Kidney epithelial cell (primary cell): Measurements from ENCODE around the gene EDDM3A. TPM values are rescaled to one million over a fixed set of nuclear protein-coding genes. Genes with fewer than 3 reads are reported as not detected.
"Not testable (repeated sequence)": the region's sequence is repeated elsewhere in the genome, so short reads cannot be mapped to it uniquely, and the experiment has no call there.

Experiments
- DNase-seq: peaks from one replicate; pipeline ENCODE4 v3.0.0-alpha.2; 2010; ENCODE audit warnings: low read depth
- H3K27me3 ChIP-seq: 2 replicates; pipeline ENCODE4 v1.6.0; 2011; ENCODE audit warnings: low read length; ENCODE audit not compliant: control insufficient read depth, insufficient read depth
- H3K36me3 ChIP-seq: 2 replicates; pipeline ENCODE4 v1.5.1; 2011; ENCODE audit warnings: low read length; ENCODE audit not compliant: control insufficient read depth, insufficient read depth
- H3K4me3 ChIP-seq: 2 replicates; pipeline ENCODE4 v1.5.1; 2011; ENCODE audit warnings: low read depth, mild to moderate bottlenecking, control low read depth, low read length
- total RNA-seq: library from RNA; depleted of rRNA; stranded (reverse); fragments of >200 nt; gene quantifications from 2 replicates; pipeline ENCODE4 v1.2.3, GENCODE V29; 2015
- TF ChIP-seq, protein P1 (sequence below): IDR thresholded peaks from 2 replicates; pipeline ENCODE4 v1.5.1; 2011; ENCODE audit warnings: mild to moderate bottlenecking, moderate library complexity, low read length, control low read depth, inconsistent platforms; ENCODE audit not compliant: insufficient read depth, poor library complexity, severe bottlenecking

EDDM3A gene
- total RNA-seq, 1 donor from 2014 or later: not detected

DNA sequence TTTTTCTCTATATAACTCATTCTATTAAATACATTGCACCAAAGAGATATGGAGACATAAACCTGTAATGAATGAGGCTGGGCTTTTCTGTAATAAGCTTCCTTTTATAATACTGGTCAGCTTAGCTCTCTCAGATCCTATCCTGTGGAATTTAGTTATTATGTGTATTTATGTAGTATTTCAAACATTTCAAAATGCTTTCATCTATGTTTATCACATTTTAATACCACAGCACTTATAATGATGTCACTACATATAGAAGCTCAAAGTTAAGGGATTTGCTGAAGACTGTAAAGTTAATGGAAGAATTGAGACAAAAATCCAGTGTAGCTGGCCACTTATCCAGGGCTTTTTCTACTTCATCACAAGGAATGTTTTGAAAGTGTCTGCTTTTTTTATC, 45.8 kb upstream of the EDDM3A start:
- Histone ChIP-seq H3K36me3 (no peaks in the 10 kb centered on the region), H3K4me3 (no peak overlapping the region), H3K27me3 (no peaks in the 10 kb centered on the region)
- DNase-seq: no peak
- TF ChIP-seq, protein P1, sequence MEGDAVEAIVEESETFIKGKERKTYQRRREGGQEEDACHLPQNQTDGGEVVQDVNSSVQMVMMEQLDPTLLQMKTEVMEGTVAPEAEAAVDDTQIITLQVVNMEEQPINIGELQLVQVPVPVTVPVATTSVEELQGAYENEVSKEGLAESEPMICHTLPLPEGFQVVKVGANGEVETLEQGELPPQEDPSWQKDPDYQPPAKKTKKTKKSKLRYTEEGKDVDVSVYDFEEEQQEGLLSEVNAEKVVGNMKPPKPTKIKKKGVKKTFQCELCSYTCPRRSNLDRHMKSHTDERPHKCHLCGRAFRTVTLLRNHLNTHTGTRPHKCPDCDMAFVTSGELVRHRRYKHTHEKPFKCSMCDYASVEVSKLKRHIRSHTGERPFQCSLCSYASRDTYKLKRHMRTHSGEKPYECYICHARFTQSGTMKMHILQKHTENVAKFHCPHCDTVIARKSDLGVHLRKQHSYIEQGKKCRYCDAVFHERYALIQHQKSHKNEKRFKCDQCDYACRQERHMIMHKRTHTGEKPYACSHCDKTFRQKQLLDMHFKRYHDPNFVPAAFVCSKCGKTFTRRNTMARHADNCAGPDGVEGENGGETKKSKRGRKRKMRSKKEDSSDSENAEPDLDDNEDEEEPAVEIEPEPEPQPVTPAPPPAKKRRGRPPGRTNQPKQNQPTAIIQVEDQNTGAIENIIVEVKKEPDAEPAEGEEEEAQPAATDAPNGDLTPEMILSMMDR: no peak

DNA sequence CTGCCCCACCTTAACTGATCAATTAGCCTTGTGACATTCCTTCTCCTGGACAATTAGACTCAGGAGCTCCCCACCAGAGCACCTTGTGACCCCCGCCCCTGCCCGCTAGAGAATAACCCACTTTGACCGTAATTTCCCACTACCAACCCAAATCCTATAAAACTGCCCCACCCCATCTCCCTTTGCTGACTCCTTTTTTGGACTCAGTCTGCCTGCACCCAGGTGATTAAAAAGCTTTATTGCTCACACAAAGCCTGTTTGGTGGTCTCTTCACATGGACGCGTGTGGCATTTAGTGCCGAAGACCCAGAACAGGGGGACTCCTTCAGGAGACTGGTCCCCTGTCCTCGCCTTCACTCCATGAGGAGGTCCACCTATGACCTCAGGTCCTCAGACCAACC, 44.7 kb upstream of the EDDM3A start:
- not testable (repeated sequence) for H3K27me3 ChIP-seq, H3K4me3 ChIP-seq, H3K36me3 ChIP-seq, DNase-seq

DNA sequence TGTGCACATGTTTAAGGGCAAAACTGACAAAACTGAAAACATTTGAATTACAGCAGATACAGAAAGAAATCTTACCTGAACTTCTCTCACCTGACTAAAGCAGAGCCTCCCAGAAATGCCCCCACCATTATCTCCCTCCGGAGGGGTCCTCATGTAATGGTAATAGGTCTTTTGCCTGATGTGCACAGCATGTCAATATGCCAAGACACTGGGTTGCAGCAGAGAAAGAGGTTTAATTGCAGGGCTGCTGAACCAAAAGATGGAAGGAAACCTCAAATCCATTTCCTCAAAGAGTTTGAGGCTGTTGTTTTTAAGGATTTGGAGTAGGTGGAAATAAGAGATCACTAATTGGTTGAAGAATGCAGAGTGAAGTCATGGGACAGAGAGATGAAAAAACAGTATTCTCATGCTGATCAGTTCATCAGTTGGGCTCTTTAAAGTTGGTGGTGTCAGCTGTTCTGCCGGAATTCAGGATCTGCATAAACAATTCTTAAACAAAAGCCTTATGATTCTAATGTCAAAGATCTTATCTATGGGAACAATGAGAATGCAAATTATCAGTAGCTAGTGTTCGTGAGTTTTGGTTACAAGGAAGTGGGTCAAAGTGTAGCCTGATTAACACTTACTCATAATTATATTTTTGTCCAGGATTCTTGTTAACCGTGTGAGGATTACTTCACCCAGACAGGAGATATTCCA, 38.9 kb upstream of the EDDM3A start:
- H3K36me3 ChIP-seq: no peaks in the 10 kb centered on the region
- H3K27me3 ChIP-seq: no peaks in the 10 kb centered on the region
- no peak overlapping the region for H3K4me3 ChIP-seq
- DNase-seq: no peak
- TF ChIP-seq, protein P1: no peak

DNA sequence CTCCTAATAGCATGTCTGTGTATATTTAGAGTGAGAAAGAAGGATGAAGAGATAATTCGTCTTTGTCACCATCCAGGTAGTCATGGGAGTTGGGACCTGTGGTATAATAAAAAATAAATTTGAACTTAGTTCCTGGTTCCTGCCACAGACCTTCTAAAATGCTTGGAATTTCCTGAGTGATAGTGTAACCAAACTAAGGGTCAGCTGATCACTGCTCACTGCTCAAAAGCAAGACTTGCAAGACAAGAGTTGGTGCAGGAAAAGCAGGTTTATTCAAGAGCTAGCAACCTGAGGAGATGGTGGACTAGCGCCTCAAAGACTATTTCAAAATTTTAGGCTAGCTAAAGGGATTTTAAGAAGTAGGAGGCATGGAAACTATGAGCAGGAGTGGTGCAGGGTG, 38.1 kb upstream of the EDDM3A start:
- TF ChIP-seq, protein P1: no peak
- no peaks in the 10 kb centered on the region for H3K36me3 ChIP-seq
- H3K27me3 ChIP-seq: no peaks in the 10 kb centered on the region
- no peak for DNase-seq
- no peak overlapping the region for H3K4me3 ChIP-seq

DNA sequence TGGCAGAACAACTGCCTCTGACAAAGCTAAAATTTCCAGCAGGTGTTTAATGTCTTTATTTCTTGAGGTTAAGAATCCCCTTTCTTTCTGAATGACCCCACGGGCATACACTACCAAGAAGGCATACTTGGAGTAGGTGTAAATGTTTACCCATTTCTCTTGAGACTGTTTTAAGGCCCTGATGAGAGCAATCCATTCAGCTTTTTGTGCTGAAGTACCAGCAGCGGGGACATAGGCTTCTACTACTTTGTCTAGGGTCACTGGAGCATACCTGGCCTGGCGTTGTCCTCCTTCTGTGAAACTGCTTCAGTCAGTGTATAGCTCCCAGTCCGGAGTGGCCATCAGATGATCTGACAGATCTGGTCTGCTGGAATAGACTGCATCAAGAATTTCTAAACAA, 34.4 kb upstream of the EDDM3A start:
- H3K36me3 ChIP-seq: no peaks in the 10 kb centered on the region
- no peaks in the 10 kb centered on the region for H3K27me3 ChIP-seq
- H3K4me3 ChIP-seq: no peak overlapping the region
- DNase-seq: no peak
- TF ChIP-seq, protein P1: no peak

DNA sequence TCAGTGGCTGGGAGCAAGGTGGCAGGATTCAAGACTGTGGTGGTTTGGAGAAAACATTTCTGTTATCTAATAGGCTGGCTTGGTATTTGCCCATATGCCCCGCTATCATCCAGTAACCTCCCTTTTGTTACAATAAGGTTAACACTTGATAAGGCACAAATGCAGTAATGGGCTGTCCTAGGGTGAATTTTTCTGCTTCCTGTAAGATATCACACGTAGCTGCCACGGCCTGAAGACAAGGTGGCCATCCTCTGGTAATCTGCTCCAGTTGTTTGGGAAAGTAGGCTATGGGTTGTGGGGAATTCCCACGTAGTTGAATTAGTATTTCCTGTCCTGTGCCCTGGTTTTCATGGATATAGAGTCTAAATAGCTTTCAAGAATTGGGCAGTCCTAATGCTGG, 34.0 kb upstream of the EDDM3A start:
- Histone ChIP-seq H3K4me3 (no peak overlapping the region), H3K36me3 (no peaks in the 10 kb centered on the region), H3K27me3 (no peaks in the 10 kb centered on the region)
- TF ChIP-seq, protein P1: no peak
- no peak for DNase-seq
